Measurements from ENCODE around the gene ASB6.

ASB6 gene

DNA sequence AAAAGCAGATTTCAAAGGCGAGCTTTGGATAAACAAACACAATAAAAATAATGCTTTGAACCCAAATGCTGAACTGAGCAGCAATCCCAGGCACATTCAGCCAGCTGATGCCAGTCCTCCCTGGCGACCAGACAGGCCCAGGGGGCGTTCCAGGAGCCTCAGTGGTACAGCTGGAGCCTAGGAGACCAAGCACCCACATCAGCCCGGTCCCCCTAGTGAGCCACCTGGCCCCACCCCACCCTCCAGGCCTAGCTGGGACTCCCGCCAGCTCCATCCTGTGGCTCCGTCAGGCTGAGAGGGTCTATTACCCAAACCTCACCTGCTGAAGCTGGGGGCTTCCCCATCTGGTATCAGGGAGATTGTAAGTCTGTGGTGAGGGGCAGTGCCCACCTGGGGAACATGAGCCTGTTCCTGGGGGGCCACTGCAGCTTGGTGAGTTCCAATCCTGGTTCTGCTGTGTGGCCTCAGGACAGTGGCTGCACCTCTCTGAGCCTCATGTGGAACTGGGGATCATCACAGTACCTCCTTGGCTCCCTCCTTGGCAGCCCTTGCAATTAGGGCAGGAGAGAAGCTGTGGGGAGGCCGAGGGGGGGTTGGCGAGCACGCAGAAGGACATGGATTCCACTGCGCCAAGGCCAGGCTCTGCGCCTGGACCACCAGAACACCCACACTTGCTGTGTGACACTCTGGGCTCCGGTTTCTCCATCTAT is 37.7 kb downstream of the ASB6 start:
- DNase-seq (ENCODE audit: low read depth in 2 of 2), result no peak
- TF ChIP-seq, protein P1, sequence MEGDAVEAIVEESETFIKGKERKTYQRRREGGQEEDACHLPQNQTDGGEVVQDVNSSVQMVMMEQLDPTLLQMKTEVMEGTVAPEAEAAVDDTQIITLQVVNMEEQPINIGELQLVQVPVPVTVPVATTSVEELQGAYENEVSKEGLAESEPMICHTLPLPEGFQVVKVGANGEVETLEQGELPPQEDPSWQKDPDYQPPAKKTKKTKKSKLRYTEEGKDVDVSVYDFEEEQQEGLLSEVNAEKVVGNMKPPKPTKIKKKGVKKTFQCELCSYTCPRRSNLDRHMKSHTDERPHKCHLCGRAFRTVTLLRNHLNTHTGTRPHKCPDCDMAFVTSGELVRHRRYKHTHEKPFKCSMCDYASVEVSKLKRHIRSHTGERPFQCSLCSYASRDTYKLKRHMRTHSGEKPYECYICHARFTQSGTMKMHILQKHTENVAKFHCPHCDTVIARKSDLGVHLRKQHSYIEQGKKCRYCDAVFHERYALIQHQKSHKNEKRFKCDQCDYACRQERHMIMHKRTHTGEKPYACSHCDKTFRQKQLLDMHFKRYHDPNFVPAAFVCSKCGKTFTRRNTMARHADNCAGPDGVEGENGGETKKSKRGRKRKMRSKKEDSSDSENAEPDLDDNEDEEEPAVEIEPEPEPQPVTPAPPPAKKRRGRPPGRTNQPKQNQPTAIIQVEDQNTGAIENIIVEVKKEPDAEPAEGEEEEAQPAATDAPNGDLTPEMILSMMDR (IDR thresholded peaks at IDR 0.05; ENCODE audit: low read depth, low read length), result no peak
- H3K4me3 ChIP-seq (replicated peaks in 1 of 2; ENCODE audit: low read depth in 2 of 2, low read length in 2 of 2), result no peak overlapping the region

DNA sequence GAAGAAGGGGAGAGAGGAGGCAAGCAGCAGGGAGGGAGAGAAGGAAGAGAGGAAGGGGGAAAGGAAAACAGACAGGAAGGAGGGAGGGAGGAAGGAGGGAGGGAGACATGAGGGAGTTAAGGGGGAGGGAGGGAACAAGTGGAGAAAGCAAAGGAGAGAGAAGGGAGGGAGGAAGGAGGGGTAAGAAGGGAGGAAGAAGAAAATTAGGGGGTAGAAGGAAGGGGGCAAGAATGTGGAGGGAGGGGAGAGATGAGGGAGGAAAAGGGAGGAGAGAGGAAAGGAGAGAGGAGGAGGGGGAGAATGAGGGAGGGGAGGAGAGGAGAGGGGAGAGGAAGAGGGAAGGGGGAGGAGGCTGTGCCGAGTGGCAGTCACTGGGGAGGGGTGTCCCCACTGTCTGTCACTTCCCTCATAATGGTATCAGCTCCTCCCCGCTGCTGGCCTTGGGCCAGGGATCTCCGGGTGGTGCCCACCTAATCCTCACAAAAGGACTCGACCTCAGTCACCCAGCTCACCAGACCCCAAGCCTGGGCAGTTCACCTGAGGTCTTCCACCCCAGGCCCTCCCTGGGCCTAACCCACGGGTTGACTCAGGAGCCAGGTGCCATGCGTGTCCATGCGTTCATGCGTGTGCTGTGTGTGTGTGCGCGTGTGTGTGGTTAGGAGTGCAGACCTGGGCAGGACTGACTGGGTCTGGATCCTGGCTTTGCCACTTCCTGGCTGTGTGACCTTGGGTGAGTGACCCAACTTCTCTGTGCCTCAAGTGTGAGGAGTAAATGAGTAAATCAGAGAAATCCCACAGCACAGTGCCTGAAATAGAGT is 39.1 kb downstream of the ASB6 start:
- no peak for DNase-seq (ENCODE audit: low read depth in 2 of 2)
- TF ChIP-seq, protein P1 (IDR thresholded peaks at IDR 0.05; ENCODE audit: low read depth, low read length), result no peak
- no peak overlapping the region for H3K4me3 ChIP-seq (replicated peaks in 1 of 2; ENCODE audit: low read depth in 2 of 2, low read length in 2 of 2)

DNA sequence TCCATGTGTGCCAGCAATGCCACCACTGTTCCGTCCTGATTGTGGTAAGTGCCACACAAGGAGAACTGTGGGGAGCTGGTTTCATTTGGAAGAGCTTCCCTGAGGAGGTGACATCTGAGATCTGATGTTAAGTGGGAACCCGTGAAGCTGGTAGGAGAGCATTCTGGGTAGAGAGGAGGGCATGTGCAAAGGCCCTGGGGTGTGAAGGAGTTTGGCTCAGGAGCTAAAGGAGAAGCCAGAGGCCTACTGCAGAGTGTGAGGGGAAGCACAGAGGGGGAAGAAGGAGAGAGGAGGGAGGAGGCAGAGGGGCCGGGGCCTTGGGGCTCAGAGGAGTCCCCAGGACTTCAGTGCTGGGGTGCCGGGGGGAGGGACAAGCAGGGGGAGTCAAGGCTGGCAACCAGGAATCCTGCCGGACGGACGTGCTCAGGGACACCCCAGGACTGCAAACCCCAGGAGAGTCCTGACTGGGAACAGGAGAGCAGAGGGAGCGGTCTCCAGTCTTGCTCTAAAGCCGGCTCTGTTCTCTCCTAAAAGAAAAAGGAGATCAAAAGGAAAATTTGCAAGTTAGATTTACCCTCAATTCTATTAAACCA is 40.8 kb downstream of the ASB6 start:
- TF ChIP-seq, protein P1 (IDR thresholded peaks at IDR 0.05; ENCODE audit: low read depth, low read length), result no peak
- DNase-seq (ENCODE audit: low read depth in 2 of 2), result no peak

DNA sequence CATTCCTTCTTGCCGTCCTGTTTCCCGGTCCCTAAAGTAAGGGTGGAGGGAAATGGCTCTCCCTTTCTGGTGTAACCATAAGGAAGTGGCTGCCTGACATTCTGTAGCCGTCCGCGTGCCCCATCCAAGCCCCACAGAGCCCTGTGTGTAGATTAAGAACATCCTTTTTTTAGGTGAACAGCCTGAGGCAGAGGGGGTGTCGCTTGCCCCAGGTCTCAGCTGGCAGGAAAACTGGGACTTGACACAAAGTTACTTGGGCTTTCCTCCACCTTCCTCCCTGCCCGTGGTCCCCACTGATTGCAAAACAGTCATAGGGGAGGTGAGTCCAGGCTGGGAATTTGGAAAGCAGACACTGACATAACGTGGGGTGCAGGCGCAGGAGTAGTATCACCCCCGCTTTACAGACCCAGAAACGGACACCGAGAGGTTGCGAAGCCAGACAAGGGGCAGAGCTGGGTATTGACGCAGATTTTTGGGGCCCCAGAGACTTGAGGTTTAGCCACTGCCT is 43.8 kb downstream of the ASB6 start:
- TF ChIP-seq, protein P1 (IDR thresholded peaks at IDR 0.05; ENCODE audit: low read depth, low read length), result no peak
- H3K4me3 ChIP-seq (replicated peaks in 1 of 2; ENCODE audit: low read depth in 2 of 2, low read length in 2 of 2), result no peak overlapping the region
- no peak for DNase-seq (ENCODE audit: low read depth in 2 of 2)

More for the DNA sequence above, 40.8 kb downstream of the ASB6 start:
- no peak overlapping the region for H3K4me3 ChIP-seq (replicated peaks in 1 of 2; ENCODE audit: low read depth in 2 of 2, low read length in 2 of 2)

DNA sequence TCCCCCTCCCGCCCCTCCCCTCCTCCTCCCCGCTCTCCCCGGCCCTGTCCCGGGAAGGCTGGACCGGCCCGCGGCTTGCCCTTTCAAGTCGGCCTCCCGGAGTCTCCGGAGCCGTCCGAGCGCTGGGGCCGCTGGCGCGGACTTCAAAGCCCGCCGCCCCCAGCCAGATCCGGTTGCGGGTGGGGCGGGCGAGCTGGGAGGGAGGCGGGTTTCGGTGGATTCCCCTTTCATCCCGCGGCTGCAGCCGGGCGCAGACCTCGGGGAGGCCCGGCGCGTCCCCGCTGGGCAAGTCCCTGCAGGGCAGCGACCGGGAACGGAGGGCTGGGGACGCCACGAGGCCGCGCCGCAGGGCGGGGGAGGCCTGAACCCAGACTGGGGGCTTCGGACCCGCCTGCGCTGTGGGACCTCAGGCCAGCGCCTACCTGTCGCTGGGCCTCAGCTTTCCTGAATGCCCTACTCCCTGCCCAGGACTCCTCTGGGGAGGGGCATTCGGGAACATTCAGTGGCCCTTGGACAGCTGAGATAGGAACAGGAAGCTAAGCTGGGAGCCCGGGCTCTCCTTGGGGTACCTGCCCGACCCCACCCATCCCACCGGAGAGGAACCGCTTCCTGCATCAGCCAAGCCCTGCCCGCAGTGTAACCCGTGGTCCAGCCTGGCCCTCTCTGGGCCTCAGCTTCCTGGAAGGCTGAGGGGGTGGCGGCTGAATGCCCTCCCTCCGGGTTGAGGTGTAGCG is 44.4 kb downstream of the ASB6 start:
- TF ChIP-seq, protein P1 (IDR thresholded peaks at IDR 0.05; ENCODE audit: low read depth, low read length), result no peak
- peak; percentile 68 to 76 for DNase-seq (ENCODE audit: low read depth in 2 of 2)
- peak overlapping the region; percentile 31 to 46 for H3K4me3 ChIP-seq (replicated peaks in 1 of 2; ENCODE audit: low read depth in 2 of 2, low read length in 2 of 2)
